Peyer's patch (tissue), 4 donors: Measurements from ENCODE around the gene TRPV4.

Experiments used
- POLR2A ChIP-seq, 2 donors: fragments of 450-650 bp; IDR thresholded peaks; one replicate each; pipeline ENCODE4 v1.5.1; 2017; ENCODE audit warnings: antibody characterized with exemption in 2 of 2, mild to moderate bottlenecking in 2 of 2, moderate library complexity in 2 of 2
- TF ChIP-seq, protein P1 (sequence below), 6 experiments: fragments of 450-650 bp in 4 of 6; fragments of 200-600 bp in 2 of 6; sonication (generic) in 1 of 6; IDR thresholded peaks; one replicate each; pipeline ENCODE4 v1.5.1; 2017 to 2019; ENCODE audit warnings: antibody characterized with exemption in 6 of 6, mild to moderate bottlenecking in 3 of 6, moderate library complexity in 1 of 6

DNA sequence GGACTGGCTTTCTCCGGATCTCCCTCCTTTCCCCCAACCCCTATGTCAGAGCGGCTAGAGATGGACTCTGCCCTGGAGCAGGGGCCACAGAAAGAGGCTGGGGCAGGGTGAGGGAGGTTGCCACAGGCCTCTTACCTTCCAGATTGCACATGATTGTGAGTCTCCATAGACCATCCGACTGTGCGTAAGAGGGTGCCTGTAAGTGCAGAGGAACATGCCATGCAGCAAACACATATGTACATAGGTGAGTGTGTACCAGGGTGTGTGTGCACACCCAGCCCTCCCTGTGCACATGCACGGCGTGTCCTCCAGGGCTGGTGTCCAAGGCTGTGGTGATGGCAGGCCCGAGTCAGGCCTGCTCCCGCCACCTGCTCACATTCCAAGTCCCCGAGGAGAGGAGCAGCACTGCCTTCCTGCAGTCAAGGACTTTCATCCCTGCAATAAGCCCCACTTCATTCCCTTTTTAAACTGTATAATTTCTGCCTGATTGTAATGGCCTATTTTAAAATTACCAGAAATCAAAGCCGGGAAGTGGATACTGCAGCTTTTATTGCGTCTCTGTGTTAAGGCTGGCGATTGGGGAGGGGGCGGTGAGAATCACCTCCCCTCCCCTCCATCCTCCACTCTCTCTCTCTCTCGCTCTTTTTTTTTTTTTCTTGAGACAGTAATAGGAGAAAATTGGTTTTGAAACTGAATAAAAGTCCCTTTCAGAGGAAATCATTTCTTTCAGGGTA, 91.1 kb downstream of the TRPV4 start:
- TF ChIP-seq, protein P1, sequence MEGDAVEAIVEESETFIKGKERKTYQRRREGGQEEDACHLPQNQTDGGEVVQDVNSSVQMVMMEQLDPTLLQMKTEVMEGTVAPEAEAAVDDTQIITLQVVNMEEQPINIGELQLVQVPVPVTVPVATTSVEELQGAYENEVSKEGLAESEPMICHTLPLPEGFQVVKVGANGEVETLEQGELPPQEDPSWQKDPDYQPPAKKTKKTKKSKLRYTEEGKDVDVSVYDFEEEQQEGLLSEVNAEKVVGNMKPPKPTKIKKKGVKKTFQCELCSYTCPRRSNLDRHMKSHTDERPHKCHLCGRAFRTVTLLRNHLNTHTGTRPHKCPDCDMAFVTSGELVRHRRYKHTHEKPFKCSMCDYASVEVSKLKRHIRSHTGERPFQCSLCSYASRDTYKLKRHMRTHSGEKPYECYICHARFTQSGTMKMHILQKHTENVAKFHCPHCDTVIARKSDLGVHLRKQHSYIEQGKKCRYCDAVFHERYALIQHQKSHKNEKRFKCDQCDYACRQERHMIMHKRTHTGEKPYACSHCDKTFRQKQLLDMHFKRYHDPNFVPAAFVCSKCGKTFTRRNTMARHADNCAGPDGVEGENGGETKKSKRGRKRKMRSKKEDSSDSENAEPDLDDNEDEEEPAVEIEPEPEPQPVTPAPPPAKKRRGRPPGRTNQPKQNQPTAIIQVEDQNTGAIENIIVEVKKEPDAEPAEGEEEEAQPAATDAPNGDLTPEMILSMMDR (IDR thresholded peaks at IDR 0.05), result no peak
- no peak for TF ChIP-seq POLR2A (IDR thresholded peaks at IDR 0.05)
